Measurements from ENCODE around the gene PSAP. TPM values are rescaled to one million over a fixed set of nuclear protein-coding genes. Genes with fewer than 3 reads are reported as not detected.

Gene PSAP
- polyA plus RNA-seq, 4 donors, result 762 to 944 (median 856) TPM

GRCh38 chr10:71771821-71772617 lies 79.0 kb downstream of the PSAP start:
- no peak for DNase-seq (ENCODE audit: low read depth in 4 of 4, low spot score in 2 of 4)

GRCh38 chr10:71771204-71771603 lies 79.8 kb downstream of the PSAP start:
- no peak for DNase-seq (ENCODE audit: low read depth in 4 of 4, low spot score in 2 of 4)

GRCh38 chr10:71770789-71771188 lies 80.3 kb downstream of the PSAP start:
- no peak for DNase-seq (ENCODE audit: low read depth in 4 of 4, low spot score in 2 of 4)

- no peak for DNase-seq (ENCODE audit: low read depth in 4 of 4, low spot score in 2 of 4)
Observed at GRCh38 chr10:71770255-71770654, 80.8 kb downstream of the PSAP start.

GRCh38 chr10:71769279-71769823 lies 81.7 kb downstream of the PSAP start:
- no peak for DNase-seq (ENCODE audit: low read depth in 4 of 4, low spot score in 2 of 4)

- no peak for DNase-seq (ENCODE audit: low read depth in 4 of 4, low spot score in 2 of 4)
Observed at GRCh38 chr10:71767420-71768035, 83.5 kb downstream of the PSAP start.

- DNase-seq (ENCODE audit: low read depth in 4 of 4, low spot score in 2 of 4), result no peak
Observed at GRCh38 chr10:71766717-71767419, 84.2 kb downstream of the PSAP start.

Other genes starting within 250 kb of the PSAP start
- under 1 TPM; 0.14 to 0.16 (median 0.16) TPM for gene C10orf105, start 131.5 kb downstream of the PSAP start, polyA plus RNA-seq (ENCODE audit: insufficient read length in 4 of 4)
- gene VSIR, start 77.7 kb downstream of the PSAP start, polyA plus RNA-seq (ENCODE audit: insufficient read length in 4 of 4), result 10 to 100 TPM in 2 of 4 donors, 1 to 10 TPM in 2; 8.4 to 13.2 (median 11.1) TPM
- 10 to 100 TPM; 17.8 to 21.7 (median 18.0) TPM for gene CHST3, start 113.1 kb upstream of the PSAP start, polyA plus RNA-seq (ENCODE audit: insufficient read length in 4 of 4)
- 100 to 1,000 TPM; 143 to 189 (median 158) TPM for gene SPOCK2, start 237.3 kb upstream of the PSAP start, polyA plus RNA-seq (ENCODE audit: insufficient read length in 4 of 4)